ENCODE results near the gene ENTREP1.
A peak's percentile ranks its signal among the peaks of the same experiment; 100 is the strongest.

Gene ENTREP1, protein sequence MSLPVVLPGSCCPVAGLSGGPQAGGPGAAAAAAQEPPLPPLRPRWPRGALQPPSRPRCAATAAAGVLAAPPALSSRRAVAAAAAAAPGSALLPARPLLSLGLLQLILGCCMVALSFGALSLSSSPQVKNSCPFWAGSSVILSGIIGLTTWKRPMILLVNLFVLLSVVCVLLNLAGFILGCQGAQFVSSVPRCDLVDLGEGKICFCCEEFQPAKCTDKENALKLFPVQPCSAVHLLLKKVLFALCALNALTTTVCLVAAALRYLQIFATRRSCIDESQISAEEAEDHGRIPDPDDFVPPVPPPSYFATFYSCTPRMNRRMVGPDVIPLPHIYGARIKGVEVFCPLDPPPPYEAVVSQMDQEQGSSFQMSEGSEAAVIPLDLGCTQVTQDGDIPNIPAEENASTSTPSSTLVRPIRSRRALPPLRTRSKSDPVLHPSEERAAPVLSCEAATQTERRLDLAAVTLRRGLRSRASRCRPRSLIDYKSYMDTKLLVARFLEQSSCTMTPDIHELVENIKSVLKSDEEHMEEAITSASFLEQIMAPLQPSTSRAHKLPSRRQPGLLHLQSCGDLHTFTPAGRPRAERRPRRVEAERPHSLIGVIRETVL
- long read RNA-seq: 0 reads

GRCh38 chr9:69324549-69325401 is at the start of gene ENTREP1:
TSS of gene ENTREP1 (plus strand) at chr9:69325215. CDS start at chr9:69325310, 95 bp downstream.
- H3K4me3 ChIP-seq (replicated peaks; ENCODE audit: insufficient read depth, low read length): no peak within 1 kb of the TSS
- no peak within 1 kb of the TSS for H3K27ac ChIP-seq (replicated peaks)
- peak in 1 of 2 experiments; percentile 7 for DNase-seq (ENCODE audit: low read depth in 1 of 2, low spot score in 1 of 2)
- no peak for TF ChIP-seq GABPA (IDR thresholded peaks at IDR 0.05; ENCODE audit: low read depth)
- TF ChIP-seq, protein P1, sequence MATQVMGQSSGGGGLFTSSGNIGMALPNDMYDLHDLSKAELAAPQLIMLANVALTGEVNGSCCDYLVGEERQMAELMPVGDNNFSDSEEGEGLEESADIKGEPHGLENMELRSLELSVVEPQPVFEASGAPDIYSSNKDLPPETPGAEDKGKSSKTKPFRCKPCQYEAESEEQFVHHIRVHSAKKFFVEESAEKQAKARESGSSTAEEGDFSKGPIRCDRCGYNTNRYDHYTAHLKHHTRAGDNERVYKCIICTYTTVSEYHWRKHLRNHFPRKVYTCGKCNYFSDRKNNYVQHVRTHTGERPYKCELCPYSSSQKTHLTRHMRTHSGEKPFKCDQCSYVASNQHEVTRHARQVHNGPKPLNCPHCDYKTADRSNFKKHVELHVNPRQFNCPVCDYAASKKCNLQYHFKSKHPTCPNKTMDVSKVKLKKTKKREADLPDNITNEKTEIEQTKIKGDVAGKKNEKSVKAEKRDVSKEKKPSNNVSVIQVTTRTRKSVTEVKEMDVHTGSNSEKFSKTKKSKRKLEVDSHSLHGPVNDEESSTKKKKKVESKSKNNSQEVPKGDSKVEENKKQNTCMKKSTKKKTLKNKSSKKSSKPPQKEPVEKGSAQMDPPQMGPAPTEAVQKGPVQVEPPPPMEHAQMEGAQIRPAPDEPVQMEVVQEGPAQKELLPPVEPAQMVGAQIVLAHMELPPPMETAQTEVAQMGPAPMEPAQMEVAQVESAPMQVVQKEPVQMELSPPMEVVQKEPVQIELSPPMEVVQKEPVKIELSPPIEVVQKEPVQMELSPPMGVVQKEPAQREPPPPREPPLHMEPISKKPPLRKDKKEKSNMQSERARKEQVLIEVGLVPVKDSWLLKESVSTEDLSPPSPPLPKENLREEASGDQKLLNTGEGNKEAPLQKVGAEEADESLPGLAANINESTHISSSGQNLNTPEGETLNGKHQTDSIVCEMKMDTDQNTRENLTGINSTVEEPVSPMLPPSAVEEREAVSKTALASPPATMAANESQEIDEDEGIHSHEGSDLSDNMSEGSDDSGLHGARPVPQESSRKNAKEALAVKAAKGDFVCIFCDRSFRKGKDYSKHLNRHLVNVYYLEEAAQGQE (IDR thresholded peaks at IDR 0.05; ENCODE audit: insufficient replicate concordance, low read depth): no peak
- TF ChIP-seq POLR2AphosphoS5 (IDR thresholded peaks at IDR 0.05; ENCODE audit: low read depth): no peak
- no peak for TF ChIP-seq CTCF (IDR thresholded peaks at IDR 0.05; ENCODE audit: insufficient read depth, low read length)
- peaks cover 39% of the 10 kb centered on the region for H3K27me3 ChIP-seq (ENCODE audit: insufficient read depth, poor library complexity, severe bottlenecking)

GRCh38 chr9:69276775-69277174 is 48.2 kb upstream of the ENTREP1 start:
- H3K27me3 ChIP-seq (ENCODE audit: insufficient read depth, poor library complexity, severe bottlenecking): no peaks in the 10 kb centered on the region
- H3K27ac ChIP-seq (replicated peaks): no peak overlapping the region
- no peak overlapping the region for H3K4me3 ChIP-seq (replicated peaks; ENCODE audit: insufficient read depth, low read length)
- DNase-seq (ENCODE audit: low read depth in 1 of 2, low spot score in 1 of 2): no peak
- no peak for TF ChIP-seq POLR2AphosphoS5 (IDR thresholded peaks at IDR 0.05; ENCODE audit: low read depth)

DNA sequence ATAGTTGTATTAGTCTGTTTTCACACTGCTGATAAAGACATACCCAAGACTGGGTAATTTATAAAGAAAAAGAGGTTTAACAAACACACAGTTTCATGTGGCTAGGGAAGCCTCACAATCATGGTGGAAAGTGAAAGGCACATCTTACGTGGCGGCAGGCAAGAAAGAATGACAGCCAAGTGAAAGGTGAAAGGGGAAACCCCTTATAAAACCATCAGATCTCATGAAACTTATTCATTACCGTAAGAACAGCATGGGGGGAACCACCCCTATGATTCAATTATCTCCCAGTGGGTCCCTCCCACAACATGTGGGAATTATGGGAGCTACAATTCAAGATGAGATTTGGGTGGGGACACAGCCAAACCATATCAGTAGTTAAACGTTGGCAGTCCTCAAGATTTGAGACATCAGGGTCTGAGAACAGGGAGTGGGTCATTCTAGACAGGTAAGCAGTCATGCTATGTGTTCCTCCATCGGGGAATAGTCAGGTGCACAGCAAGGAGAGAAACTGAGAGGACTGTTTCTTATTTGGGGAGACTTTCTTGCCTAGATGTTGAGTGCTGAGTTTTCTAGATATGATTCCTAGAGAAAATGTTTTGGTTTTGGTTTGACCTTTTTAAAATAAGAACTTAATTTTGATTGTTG is 45.8 kb upstream of the ENTREP1 start:
- TF ChIP-seq SPI1 (IDR thresholded peaks at IDR 0.05; ENCODE audit: borderline replicate concordance, low read depth) (no peak), CTCF (IDR thresholded peaks at IDR 0.05; ENCODE audit: insufficient read depth, low read length) (no peak), GABPA (IDR thresholded peaks at IDR 0.05; ENCODE audit: low read depth) (no peak), POLR2AphosphoS5 (IDR thresholded peaks at IDR 0.05; ENCODE audit: low read depth) (no peak)
- TF ChIP-seq, protein P1 (IDR thresholded peaks at IDR 0.05; ENCODE audit: insufficient replicate concordance, low read depth): no peak
- Histone ChIP-seq H3K27ac (replicated peaks) (no peak overlapping the region), H3K4me3 (replicated peaks; ENCODE audit: insufficient read depth, low read length) (no peak overlapping the region), H3K27me3 (ENCODE audit: insufficient read depth, poor library complexity, severe bottlenecking) (no peaks in the 10 kb centered on the region)
- DNase-seq (ENCODE audit: low read depth in 1 of 2, low spot score in 1 of 2): no peak

Measured in HL-60 (cell line).